GM12864 (cell line): Measurements from ENCODE around the gene SMG5.
"Not testable (repeated sequence)": the region's sequence is repeated elsewhere in the genome, so short reads cannot be mapped to it uniquely, and the experiment has no call there.

Source experiments
- DNase-seq: peaks from one replicate; pipeline ENCODE4 v3.0.0-alpha.2; 2011; ENCODE audit warnings: low read depth
- H3K4me3 ChIP-seq: 2 replicates; pipeline ENCODE4 v1.5.1; 2011; ENCODE audit warnings: mild to moderate bottlenecking, low read depth, low read length, control low read depth
- TF ChIP-seq, protein P1 (sequence below): IDR thresholded peaks from 2 replicates; pipeline ENCODE4 v1.5.1; 2011; ENCODE audit warnings: low read depth, mild to moderate bottlenecking, moderate library complexity, low read length, control low read depth, inconsistent platforms; ENCODE audit errors: missing control alignments

Gene SMG5

DNA sequence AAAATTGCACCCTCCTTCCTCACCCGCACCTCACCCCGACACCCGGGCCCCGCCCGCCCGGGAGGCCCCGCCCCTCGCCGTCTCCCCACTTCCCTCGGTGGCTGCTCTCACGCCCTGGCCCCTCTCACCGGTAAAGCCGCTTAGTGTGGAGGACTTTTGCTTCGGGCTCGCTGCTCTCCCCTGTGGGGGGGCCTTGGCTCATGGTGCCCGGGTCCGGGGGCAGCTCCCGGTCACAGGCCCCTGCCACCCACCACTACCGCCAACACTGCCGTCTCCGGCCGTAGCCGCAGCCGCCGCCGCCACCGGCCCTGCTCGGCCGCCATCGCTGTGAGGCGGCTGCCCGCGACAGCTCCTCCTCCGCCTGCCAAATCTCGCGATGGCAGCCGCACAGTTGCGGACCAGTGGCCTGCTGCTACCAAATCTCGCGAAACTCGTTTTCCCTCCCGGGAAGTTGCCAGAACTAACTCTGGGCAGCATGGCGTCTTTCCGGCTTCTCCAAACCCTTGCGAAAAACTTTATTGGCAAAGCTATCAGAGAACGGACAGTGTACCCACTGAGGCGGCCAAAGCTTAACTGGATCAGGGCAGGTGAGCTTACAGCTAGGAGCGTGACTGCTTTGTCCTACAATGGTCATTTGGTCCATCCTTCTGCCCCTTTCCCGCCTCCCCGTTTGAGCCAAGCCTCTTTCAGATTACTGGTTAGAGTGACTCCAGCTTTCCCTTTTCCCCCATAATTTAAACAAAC lies at the start of gene SMG5:
Gene SMG5 (minus strand): TSS at position 347 of the 744 bp plus-strand sequence. CDS start 145 bp downstream, at position 202.
- H3K4me3 ChIP-seq, result peak within 1 kb of the TSS; percentile 97
- DNase-seq, result peak; percentile 97
- TF ChIP-seq, protein P1, sequence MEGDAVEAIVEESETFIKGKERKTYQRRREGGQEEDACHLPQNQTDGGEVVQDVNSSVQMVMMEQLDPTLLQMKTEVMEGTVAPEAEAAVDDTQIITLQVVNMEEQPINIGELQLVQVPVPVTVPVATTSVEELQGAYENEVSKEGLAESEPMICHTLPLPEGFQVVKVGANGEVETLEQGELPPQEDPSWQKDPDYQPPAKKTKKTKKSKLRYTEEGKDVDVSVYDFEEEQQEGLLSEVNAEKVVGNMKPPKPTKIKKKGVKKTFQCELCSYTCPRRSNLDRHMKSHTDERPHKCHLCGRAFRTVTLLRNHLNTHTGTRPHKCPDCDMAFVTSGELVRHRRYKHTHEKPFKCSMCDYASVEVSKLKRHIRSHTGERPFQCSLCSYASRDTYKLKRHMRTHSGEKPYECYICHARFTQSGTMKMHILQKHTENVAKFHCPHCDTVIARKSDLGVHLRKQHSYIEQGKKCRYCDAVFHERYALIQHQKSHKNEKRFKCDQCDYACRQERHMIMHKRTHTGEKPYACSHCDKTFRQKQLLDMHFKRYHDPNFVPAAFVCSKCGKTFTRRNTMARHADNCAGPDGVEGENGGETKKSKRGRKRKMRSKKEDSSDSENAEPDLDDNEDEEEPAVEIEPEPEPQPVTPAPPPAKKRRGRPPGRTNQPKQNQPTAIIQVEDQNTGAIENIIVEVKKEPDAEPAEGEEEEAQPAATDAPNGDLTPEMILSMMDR, result no peak

DNA sequence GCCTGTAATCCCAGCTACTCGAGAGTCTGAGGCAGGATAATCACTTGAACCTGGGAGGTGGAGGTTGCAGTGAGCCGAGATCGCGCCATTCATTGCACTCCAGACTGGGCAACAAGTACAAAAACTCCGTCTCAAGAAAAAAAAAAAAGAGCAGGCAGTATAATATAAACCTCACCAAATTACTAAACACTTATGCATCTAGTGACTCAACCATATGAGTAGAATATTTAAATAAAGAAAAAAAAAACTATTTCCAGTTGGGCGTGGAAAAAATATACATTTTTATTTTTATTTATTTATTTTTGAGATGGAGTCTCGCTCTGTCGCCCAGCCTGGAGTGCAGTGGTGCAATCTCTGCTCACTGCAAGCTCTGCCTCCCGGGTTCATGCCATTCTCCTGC lies 40.6 kb upstream of the SMG5 start:
- not testable (repeated sequence) for H3K4me3 ChIP-seq, DNase-seq

DNA sequence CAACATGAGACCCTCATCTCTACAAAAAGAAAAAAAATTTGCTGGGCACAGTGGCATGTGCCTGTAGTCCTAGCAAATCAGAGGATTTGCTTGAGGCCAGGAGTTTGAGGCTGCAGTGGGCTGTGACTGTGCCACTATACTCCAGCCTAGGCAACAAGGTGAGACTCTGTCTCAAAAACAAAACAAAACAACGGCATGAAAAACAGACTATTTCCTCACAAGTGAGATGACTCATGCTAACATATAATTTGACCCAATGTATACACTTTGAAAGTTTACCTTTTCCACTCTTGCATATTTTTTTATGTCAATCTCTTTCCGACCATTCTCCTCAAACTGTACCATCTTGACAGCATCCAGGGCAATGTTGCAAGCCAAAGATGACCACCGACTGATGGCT lies 37.9 kb upstream of the SMG5 start:
- DNase-seq, result no peak
- no peak overlapping the region for H3K4me3 ChIP-seq
- TF ChIP-seq, protein P1, result no peak

DNA sequence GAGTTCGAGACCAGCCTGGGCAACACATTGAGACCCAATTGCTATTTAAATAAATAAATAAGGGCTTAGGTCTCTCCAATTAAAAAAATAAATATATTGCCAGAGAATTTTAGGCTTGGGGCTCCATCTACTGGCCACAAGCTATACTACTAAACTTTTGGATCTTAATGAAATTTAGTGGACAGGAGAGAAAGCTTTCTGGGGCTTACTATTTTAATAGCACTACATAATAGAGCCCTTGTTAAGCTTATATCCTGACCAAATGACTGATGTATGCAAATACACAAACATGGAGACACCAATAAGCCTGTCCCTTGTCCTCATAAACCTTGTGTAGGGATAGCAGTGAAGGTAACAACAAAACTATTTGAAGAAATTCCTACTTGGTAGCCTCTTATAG lies 37.0 kb upstream of the SMG5 start:
- TF ChIP-seq, protein P1, result peak; percentile 37
- DNase-seq, result no peak
- no peak overlapping the region for H3K4me3 ChIP-seq

GRCh38 chr1:156316909-156317308 lies 34.3 kb upstream of the SMG5 start:
- H3K4me3 ChIP-seq, result no peak overlapping the region
- TF ChIP-seq, protein P1, result no peak
- DNase-seq, result no peak

- TF ChIP-seq, protein P1, result no peak
- H3K4me3 ChIP-seq, result no peak overlapping the region
- DNase-seq, result no peak
Measured at GRCh38 chr1:156310962-156311361, 28.3 kb upstream of the SMG5 start.

GRCh38 chr1:156308078-156308477 lies 25.5 kb upstream of the SMG5 start:
- no peak for DNase-seq
- TF ChIP-seq, protein P1, result no peak

More at GRCh38 chr1:156308078-156308477, 25.5 kb upstream of the SMG5 start:
- no peak overlapping the region for H3K4me3 ChIP-seq
